ENCODE measurements around the gene ARL8B. TPM values are rescaled to one million over a fixed set of nuclear protein-coding genes. Genes with fewer than 3 reads are reported as not detected.

ARL8B gene
- total and polyA plus RNA-seq, 4 donors = 20.2 to 36.2 (median 24.2) TPM

- no peak overlapping the region for H3K4me3 ChIP-seq (ENCODE audit: low read depth in 1 of 3, low read length in 3 of 3)
- no peak for DNase-seq (ENCODE audit: low spot score)
- H3K27me3 ChIP-seq (ENCODE audit: control insufficient read depth in 4 of 4, insufficient read depth in 4 of 4, low read length in 3 of 4) = no peaks in the 10 kb centered on the region
- no peaks in the 10 kb centered on the region for H3K9me3 ChIP-seq (ENCODE audit: control insufficient read depth in 4 of 4, low read length in 3 of 4)
- no peak overlapping the region for H3K27ac ChIP-seq (ENCODE audit: low read depth in 1 of 2, low read length in 2 of 2)
- 78% methylated on average over 3 of the region's 3 CpGs for WGBS
- H3K4me1 ChIP-seq (ENCODE audit: control insufficient read depth in 4 of 4, insufficient read depth in 4 of 4, low read length in 3 of 4) = peaks cover 8 to 22% (median 19%) of the 10 kb centered on the region in 4 donors
- no peak for TF ChIP-seq NR2F2 (IDR thresholded peaks at IDR 0.05)
- no peak for TF ChIP-seq HNF4G (IDR thresholded peaks at IDR 0.05)
- no peak for TF ChIP-seq REST (IDR thresholded peaks at IDR 0.05)
- no peak for TF ChIP-seq EGR1 (IDR thresholded peaks at IDR 0.05; ENCODE audit: low read depth in 2 of 2)
- TF ChIP-seq RAD21 (IDR thresholded peaks at IDR 0.05) = no peak
- no peak for TF ChIP-seq YY1 (IDR thresholded peaks at IDR 0.05)
- no peak for TF ChIP-seq JUND (IDR thresholded peaks at IDR 0.05)
- TF ChIP-seq ATF3 (IDR thresholded peaks at IDR 0.05) = no peak
- TF ChIP-seq GABPA (IDR thresholded peaks at IDR 0.05 in 1 of 2, conservative IDR thresholded peaks at IDR 0.05 in 1 of 2) = no peak
- TF ChIP-seq ZBTB33 (IDR thresholded peaks at IDR 0.05) = no peak
- TF ChIP-seq TAF1 (conservative IDR thresholded peaks at IDR 0.05) = no peak
- TF ChIP-seq MAX (IDR thresholded peaks at IDR 0.05) = no peak
- no peak for TF ChIP-seq CTCF (IDR thresholded peaks at IDR 0.05; ENCODE audit: low read depth, low read length, missing input control)
- TF ChIP-seq FOXA1 (IDR thresholded peaks at IDR 0.05) = no peak
- TF ChIP-seq RXRA (IDR thresholded peaks at IDR 0.05) = no peak
- no peak overlapping the region for H3K9ac ChIP-seq (ENCODE audit: low read depth in 1 of 2, low read length in 2 of 2)
- H3K36me3 ChIP-seq (ENCODE audit: control insufficient read depth in 4 of 4, insufficient read depth in 3 of 4, low read depth in 1 of 4, low read length in 3 of 4) = no peaks in the 10 kb centered on the region
Observed at GRCh38 chr3:5120446-5120845, 1.6 kb upstream of the ARL8B start.

Measured in liver (tissue), 9 donors.